ENCODE data around the gene SGIP1.

DNA sequence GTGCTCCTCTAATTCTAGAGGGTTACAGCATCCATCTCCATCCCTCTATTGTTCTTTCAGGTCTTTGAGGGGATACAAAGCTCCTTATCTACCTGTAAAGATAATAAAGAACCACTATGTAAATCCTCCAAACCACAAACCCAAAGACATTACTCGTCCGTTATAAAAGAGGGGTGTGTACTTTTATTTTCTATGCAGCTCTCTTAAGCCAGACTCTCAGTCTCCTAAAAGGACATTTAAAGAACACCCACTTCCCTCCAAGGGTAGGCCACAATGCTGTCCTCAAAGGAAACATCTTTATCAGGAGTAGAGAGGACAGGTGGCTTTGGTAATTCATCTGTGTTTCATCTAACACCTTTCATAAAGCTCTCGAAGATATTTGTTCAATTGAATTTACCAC lies 150.4 kb downstream of the SGIP1 start:
- no peak for TF ChIP-seq POLR2A (IDR thresholded peaks at IDR 0.05)
- TF ChIP-seq CTCF (IDR thresholded peaks at IDR 0.05): no peak

All from prostate gland (tissue), 2 donors.